ENCODE data around the gene FAM174C. TPM values are rescaled to one million over a fixed set of nuclear protein-coding genes. Genes with fewer than 3 reads are reported as not detected.
"Not testable (repeated sequence)": the region's sequence is repeated elsewhere in the genome, so short reads cannot be mapped to it uniquely, and the experiment has no call there.

Gene FAM174C
- total RNA-seq, 1 donor from 2014 or later = 123 TPM

DNA sequence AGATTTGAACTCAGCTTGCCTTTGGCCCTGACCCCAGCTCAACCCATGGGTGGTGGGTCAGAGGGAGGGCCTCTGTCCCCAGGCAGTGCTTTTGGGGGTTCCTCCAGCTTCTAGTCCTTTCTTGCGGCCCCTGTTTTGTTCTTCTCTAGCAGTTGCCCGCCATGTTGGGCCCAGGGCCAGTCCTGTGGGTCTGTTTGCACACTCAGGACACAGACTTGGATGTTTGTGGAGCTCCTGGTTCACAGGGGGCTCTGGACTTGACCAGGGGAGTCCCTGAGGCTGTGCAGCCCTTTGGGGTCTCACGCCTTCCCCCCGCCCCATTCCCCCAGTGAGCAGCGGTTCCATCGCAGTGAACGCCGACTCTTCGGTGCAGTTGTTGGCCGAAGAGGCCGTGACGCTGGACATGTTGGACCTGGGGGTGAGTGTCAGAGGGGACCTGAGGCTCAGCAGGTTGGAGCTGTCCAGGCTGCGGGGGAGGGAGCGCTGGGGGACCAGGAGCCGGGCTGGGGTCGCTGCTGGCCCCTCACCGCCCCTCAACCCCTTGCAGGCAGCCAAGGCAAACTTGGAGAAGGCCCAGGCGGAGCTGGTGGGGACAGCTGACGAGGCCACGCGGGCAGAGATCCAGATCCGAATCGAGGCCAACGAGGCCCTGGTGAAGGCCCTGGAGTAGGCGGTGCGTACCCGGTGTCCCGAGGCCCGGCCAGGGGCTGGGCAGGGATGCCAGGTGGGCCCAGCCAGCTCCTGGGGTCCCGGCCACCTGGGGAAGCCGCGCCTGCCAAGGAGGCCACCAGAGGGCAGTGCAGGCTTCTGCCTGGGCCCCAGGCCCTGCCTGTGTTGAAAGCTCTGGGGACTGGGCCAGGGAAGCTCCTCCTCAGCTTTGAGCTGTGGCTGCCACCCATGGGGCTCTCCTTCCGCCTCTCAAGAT lies 31.3 kb upstream of the FAM174C start:
- TF ChIP-seq, protein P1, sequence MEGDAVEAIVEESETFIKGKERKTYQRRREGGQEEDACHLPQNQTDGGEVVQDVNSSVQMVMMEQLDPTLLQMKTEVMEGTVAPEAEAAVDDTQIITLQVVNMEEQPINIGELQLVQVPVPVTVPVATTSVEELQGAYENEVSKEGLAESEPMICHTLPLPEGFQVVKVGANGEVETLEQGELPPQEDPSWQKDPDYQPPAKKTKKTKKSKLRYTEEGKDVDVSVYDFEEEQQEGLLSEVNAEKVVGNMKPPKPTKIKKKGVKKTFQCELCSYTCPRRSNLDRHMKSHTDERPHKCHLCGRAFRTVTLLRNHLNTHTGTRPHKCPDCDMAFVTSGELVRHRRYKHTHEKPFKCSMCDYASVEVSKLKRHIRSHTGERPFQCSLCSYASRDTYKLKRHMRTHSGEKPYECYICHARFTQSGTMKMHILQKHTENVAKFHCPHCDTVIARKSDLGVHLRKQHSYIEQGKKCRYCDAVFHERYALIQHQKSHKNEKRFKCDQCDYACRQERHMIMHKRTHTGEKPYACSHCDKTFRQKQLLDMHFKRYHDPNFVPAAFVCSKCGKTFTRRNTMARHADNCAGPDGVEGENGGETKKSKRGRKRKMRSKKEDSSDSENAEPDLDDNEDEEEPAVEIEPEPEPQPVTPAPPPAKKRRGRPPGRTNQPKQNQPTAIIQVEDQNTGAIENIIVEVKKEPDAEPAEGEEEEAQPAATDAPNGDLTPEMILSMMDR (conservative IDR thresholded peaks at IDR 0.05; ENCODE audit: low read depth, low read length) = peak; percentile 86
- no peak for DNase-seq (ENCODE audit: low read depth)
- peak overlapping the region; percentile 82 for H3K4me3 ChIP-seq (ENCODE audit: low read depth, low read length)

DNA sequence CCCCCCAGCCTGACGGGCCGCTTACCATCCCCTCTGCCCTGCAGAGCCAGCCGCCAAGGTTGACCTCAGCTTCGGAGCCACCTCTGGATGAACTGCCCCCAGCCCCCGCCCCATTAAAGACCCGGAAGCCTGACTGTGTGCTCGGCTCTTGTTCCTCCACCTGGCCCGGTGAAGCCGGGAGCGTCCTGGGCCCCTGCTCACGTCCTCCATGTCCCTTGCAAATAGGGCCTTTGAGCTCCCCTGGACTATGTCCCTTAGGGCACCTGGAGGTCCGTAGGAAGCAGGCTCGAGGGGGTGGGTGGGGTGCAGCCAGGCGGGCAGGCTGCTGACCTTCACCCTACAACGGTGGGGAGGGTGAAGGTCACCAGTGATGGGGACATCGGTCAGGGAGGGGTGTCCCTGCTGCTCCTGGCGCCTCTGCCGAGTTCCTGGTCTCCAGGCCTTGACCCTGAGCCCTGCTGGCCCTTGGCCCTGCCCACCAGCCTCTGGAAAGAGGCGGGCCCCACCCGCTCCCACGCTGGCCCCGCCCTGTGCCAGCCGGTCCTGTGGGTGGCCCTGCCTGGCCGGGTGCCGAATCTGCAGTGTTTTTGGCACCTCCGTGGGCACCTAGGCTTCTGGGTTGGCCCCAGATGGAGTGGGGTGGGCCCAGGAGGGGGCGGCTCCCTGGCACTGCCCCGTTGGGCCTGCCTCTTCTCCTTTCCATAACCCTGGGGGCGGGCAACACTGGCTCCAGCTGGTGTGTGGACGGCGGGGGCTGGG lies 30.5 kb upstream of the FAM174C start:
- peak overlapping the region; percentile 37 for H3K4me3 ChIP-seq (ENCODE audit: low read depth, low read length)
- DNase-seq (ENCODE audit: low read depth) = no peak

DNA sequence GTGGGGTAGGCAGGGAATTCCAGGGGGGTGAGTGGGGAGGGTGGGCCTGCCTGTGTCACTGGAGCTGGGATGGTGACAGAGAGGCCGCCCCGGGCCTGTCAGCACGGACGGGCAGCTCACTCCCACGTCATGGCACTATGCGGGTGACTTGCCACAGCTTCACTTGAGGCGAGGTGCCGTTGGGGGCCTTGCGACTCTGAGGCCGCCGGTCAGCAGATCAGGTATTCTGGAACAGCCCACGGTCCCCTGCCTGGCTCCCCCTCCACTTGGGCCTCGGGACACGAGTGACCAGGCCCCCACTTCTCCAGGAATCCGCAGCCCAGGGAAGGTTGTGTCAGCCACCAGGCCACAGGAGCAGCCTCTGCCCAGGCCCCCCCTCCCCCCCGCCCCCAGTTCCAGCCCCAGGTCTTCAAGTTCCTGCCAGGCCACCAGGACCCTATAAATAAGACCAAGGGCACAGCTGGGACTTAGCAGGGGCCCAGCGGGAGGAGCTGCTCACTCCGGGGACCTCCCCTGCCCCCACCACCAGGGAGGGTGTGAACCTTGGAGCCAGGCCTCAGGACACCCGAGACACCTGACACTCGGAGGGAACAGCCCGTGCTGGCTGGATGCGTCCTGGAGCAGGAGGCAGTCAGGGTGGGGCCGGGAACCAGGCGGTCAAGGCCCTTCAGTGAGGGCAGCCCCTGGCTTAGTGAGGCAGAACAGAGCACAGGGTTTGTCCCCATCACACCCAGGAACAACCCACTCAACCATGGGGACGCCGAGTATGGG lies 29.7 kb upstream of the FAM174C start:
- TF ChIP-seq, protein P1 (conservative IDR thresholded peaks at IDR 0.05; ENCODE audit: low read depth, low read length) = no peak
- peak overlapping the region; percentile 5 for H3K4me3 ChIP-seq (ENCODE audit: low read depth, low read length)
- no peak for DNase-seq (ENCODE audit: low read depth)

More for the DNA sequence above, 30.5 kb upstream of the FAM174C start:
- TF ChIP-seq, protein P1 (conservative IDR thresholded peaks at IDR 0.05; ENCODE audit: low read depth, low read length) = no peak

DNA sequence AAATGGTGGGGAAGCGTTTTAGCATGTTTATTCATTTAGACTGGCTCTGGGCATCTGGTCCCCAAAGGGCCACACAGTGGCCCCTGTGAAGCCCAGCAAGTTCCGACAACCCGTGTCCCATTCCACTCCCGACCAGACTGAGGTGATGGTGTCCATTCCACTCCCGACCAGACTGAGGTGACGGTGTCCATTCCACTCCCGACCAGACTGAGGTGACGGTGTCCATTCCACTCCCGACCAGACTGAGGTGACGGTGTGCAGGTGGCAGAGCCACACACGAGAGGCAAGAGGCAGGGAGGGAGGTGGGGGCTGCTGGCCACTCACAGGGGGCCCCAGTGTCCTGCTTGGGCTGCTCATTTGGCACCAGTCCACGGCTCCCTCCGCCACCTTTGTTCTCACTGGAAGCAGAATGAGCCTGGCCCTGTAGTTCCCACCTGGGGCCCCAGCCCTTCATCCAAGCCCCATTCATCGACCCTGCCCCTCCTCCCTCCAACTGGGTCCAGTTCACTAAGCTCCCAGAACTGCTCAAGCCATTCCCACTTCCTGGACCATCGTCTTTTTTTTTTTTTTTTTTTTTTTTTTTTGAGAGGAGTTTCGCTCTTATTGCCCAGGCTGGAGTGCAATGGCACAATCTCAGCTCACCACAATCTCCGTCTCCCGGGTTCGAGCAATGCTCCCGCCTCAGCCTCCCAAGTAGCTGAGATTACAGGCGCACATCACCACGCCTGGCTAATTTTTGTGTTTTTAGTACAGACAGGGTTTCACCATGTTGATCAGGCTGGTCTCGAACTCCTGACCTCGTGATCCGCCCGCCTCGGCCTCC lies 28.9 kb upstream of the FAM174C start:
- H3K4me3 ChIP-seq (ENCODE audit: low read depth, low read length); DNase-seq (ENCODE audit: low read depth): not testable (repeated sequence)

DNA sequence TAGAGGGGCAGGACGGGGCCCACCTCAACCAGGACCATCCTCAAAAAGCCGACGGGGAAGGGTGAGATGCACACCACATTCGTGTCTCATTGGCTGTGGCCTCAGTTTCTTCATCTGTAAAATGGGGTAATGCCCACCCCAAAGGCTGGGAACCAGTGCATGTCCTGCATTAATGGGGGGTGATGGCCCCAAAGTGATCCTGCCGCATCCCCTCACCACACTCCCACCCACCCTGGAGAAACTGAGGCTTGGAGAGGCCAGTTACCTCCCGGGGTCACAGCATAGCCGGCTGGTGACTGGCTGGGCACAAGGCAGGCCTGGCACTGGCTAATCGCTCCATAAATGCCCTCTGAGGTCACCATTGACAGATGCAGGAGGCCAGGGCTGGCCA lies 27.6 kb upstream of the FAM174C start:
- TF ChIP-seq, protein P1 (conservative IDR thresholded peaks at IDR 0.05; ENCODE audit: low read depth, low read length) = no peak
- peak overlapping the region; percentile 76 for H3K4me3 ChIP-seq (ENCODE audit: low read depth, low read length)
- no peak for DNase-seq (ENCODE audit: low read depth)

DNA sequence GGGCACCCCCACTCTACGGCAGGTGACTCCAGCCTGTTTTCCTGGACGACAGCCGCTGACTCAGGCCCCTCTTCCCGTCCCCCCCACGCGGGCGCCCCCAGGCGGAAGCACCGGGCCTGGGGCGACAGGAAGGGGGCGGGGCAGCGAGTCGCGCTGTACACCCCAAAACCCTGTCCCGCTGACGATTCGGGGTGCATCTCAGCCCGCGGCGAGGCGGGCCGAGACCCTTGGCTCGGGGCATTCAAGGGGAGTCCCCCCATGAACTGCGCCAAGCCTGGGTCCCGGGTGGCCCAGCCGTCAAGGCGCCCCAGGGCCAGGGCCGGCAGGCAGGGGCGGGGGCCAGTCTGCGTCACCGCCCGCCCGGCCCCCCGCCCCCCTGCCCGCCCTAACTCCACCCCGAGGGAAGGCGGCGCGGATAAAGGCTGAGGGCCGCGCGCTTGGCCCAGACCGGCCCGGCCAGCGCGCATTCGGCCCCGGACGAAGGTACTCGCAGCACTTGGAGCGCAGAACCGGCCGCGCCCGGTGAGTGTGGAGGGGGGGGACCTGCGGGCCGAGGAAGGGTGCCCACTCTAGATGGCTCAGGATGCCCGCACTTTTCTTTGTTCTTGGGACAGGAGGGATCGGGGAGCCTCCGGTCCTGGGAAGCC lies 27.1 kb upstream of the FAM174C start, which contains the start of gene MIDN:
Gene MIDN (plus strand): TSS at position 445 of the 647 bp plus-strand sequence. CDS start 1,714 bp downstream, outside the sequence.
- TF ChIP-seq, protein P1 (conservative IDR thresholded peaks at IDR 0.05; ENCODE audit: low read depth, low read length) = peak; percentile 42
- H3K4me3 ChIP-seq (ENCODE audit: low read depth, low read length) = peak within 1 kb of the TSS; percentile 76
- DNase-seq (ENCODE audit: low read depth) = no peak

All from epithelial cell of proximal tubule (primary cell).